Measurements from ENCODE around the gene ITGB7. TPM values are rescaled to one million over a fixed set of nuclear protein-coding genes. Genes with fewer than 3 reads are reported as not detected.

The ITGB7 gene
- polyA plus RNA-seq, 1 of the 3 experiments (the other 2 are of a cell fraction): 0.25 TPM

GRCh38 chr12:53187145-53187899 is 19.7 kb downstream of the ITGB7 start:
- POLR2A ChIA-PET: interaction anchor here (0.9 to 1.4 kb wide), 4 partner anchors 10 to 116 kb away, joined by 3 to 4 read pairs (median 3); no protein-coding TSS in a partner anchor

More at GRCh38 chr12:53187145-53187899, 19.7 kb downstream of the ITGB7 start:
- WGBS (ENCODE audit: low lambda C conversion rate): 91% methylated on average over 13 of the region's 15 CpGs
- Histone ChIP-seq H3K79me2 (ENCODE audit: insufficient read depth) (peaks cover 28% of the 10 kb centered on the region), H3K27me3 (ENCODE audit: insufficient read depth) (no peaks in the 10 kb centered on the region), H3K9ac (no peak overlapping the region), H3K36me3 (replicated peaks in 1 of 2; ENCODE audit: control insufficient read depth in 1 of 2, insufficient read depth in 2 of 2, low read length in 1 of 2) (peaks cover 55 to 61% of the 10 kb centered on the region in 2 experiments), H3K9me2 (no peaks in the 10 kb centered on the region), H3K4me2 (no peak overlapping the region), H3K4me1 (ENCODE audit: control insufficient read depth in 1 of 2, insufficient read depth in 2 of 2, low read depth in 1 of 2, low read length in 1 of 2) (peaks cover 2 to 23% of the 10 kb centered on the region in 2 experiments; a peak in 3 of 4 replicates), H3K9me3 (no peaks in the 10 kb centered on the region), H3F3A (replicated peaks; ENCODE audit: insufficient read depth) (peaks cover 13% of the 10 kb centered on the region), H4K20me1 (ENCODE audit: insufficient read depth) (no peaks in the 10 kb centered on the region; the same call in 1 of the 2 replicates), H3K27ac (ENCODE audit: low read depth in 2 of 2, low read length in 1 of 2) (peak overlapping the region in 1 of 2 experiments; percentile 29; a peak in 1 of 4 replicates), H3K4me3 (ENCODE audit: low read depth in 2 of 2, low read length in 1 of 2) (no peak overlapping the region), H2AFZ (ENCODE audit: low read depth) (no peak overlapping the region)
- CTCF ChIA-PET: interaction anchor here (0.9 to 23.1 kb wide), 12 partner anchors 8 to 139 kb away, joined by 3 to 272 read pairs (median 7); partner anchors contain the start of gene AAAS
- DNase-seq: no peak
- TF ChIP-seq, protein P1, sequence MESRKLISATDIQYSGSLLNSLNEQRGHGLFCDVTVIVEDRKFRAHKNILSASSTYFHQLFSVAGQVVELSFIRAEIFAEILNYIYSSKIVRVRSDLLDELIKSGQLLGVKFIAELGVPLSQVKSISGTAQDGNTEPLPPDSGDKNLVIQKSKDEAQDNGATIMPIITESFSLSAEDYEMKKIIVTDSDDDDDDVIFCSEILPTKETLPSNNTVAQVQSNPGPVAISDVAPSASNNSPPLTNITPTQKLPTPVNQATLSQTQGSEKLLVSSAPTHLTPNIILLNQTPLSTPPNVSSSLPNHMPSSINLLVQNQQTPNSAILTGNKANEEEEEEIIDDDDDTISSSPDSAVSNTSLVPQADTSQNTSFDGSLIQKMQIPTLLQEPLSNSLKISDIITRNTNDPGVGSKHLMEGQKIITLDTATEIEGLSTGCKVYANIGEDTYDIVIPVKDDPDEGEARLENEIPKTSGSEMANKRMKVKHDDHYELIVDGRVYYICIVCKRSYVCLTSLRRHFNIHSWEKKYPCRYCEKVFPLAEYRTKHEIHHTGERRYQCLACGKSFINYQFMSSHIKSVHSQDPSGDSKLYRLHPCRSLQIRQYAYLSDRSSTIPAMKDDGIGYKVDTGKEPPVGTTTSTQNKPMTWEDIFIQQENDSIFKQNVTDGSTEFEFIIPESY (IDR thresholded peaks at IDR 0.05; ENCODE audit: borderline replicate concordance, low read depth): no peak
- TF ChIP-seq EP300 (IDR thresholded peaks at IDR 0.05; ENCODE audit: borderline replicate concordance in 1 of 2, low read depth in 1 of 2, low read length in 1 of 2) (no peak), SMC3 (IDR thresholded peaks at IDR 0.05; ENCODE audit: low read depth, low read length) (no peak), GATA2 (CRISPR knock-in tag; IDR thresholded peaks at IDR 0.05) (no peak), REST (IDR thresholded peaks at IDR 0.05; ENCODE audit: low read depth, low read length) (no peak), EZH2phosphoT487 (IDR thresholded peaks at IDR 0.05; ENCODE audit: borderline replicate concordance, low read depth) (no peak), SIN3A (IDR thresholded peaks at IDR 0.05; ENCODE audit: borderline replicate concordance, low read depth, low read length) (no peak)
